Smooth muscle cell (in vitro differentiated cells): ENCODE results near the gene SPAM1. TPM values are rescaled to one million over a fixed set of nuclear protein-coding genes. Genes with fewer than 3 reads are reported as not detected.

Experiments used
- DNase-seq: peaks from one replicate; lab custom pipeline; 2025; ENCODE audit not compliant: unreplicated experiment; lab: John Stamatoyannopoulos, UW
- H2AFZ ChIP-seq: fragments of 200-600 bp; sonication (generic); 2 replicates; pipeline ENCODE4 v1.6.0; 2016; ENCODE audit warnings: antibody characterized with exemption, low read depth, mild to moderate bottlenecking
- H3F3A ChIP-seq: fragments of 200-600 bp; sonication (generic); 2 replicates; pipeline ENCODE4 v1.6.0; 2017; ENCODE audit warnings: antibody characterized with exemption, low read depth
- H3K27ac ChIP-seq: fragments of 200-600 bp; sonication (generic); 2 replicates; pipeline ENCODE4 v1.5.1; 2016; ENCODE audit warnings: low read depth, mild to moderate bottlenecking
- H3K27me3 ChIP-seq: fragments of 200-600 bp; sonication (generic); 2 replicates; pipeline ENCODE4 v1.6.1; 2016; ENCODE audit warnings: low read depth, mild to moderate bottlenecking
- H3K36me3 ChIP-seq: fragments of 200-600 bp; sonication (generic); 2 replicates; pipeline ENCODE4 v1.5.1; 2016; ENCODE audit warnings: low read depth
- H3K4me1 ChIP-seq: fragments of 200-600 bp; sonication (generic); 2 replicates; pipeline ENCODE4 v1.5.1; 2016; ENCODE audit warnings: low read depth
- H3K4me2 ChIP-seq: fragments of 200-600 bp; sonication (generic); 2 replicates; pipeline ENCODE4 v1.6.0; 2016; ENCODE audit warnings: mild to moderate bottlenecking
- H3K4me3 ChIP-seq: fragments of 200-600 bp; sonication (generic); 2 replicates; pipeline ENCODE4 v1.5.1; 2016; ENCODE audit warnings: mild to moderate bottlenecking
- H3K79me2 ChIP-seq: fragments of 200-600 bp; sonication (generic); 2 replicates; pipeline ENCODE4 v1.6.0; 2016; ENCODE audit warnings: low read depth, mild to moderate bottlenecking
- H3K9ac ChIP-seq: fragments of 200-600 bp; sonication (generic); 2 replicates; pipeline ENCODE4 v1.6.0; 2016; ENCODE audit warnings: low read depth
- H3K9me3 ChIP-seq: fragments of 200-600 bp; sonication (generic); replicated peaks from 2 replicates; pipeline ENCODE4 v1.5.1; 2016; ENCODE audit warnings: low read depth
- H4K20me1 ChIP-seq: fragments of 200-600 bp; sonication (generic); 2 replicates; pipeline ENCODE4 v1.6.0; 2016; ENCODE audit warnings: low read depth
- CTCF ChIP-seq: fragments of 200-600 bp; sonication (generic); IDR thresholded peaks from 2 replicates; pipeline ENCODE4 v1.5.1; 2017; ENCODE audit warnings: borderline replicate concordance, mild to moderate bottlenecking, antibody characterized with exemption; ENCODE audit not compliant: insufficient read depth, poor library complexity, severe bottlenecking
- WGBS: methylation state at CpG from one replicate; pipeline ENCODE4 v1.1.7; 2016; ENCODE audit warnings: low lambda C conversion rate; 5-methylcytosine and 5-hydroxymethylcytosine counted together
- polyA plus RNA-seq: library from polyadenylated mRNA; unstranded; fragments of >200 nt; fragmentation: Nextera tagmentation; extraction: Ambion mirVana; gene quantifications from 2 replicates; pipeline ENCODE4 v1.2.1, GENCODE V29; 2016
- total RNA-seq: library from RNA; depleted of rRNA; stranded (reverse); fragments of >200 nt; gene quantifications from 2 replicates; pipeline ENCODE4 v1.2.3, GENCODE V29; 2014

The SPAM1 gene
- total and polyA plus RNA-seq, 2 experiments from 2014 or later, result not detected

GRCh38 chr7:123917878-123918277 is 7.2 kb upstream of the SPAM1 start:
- Histone ChIP-seq H3K9me3 (no peaks in the 10 kb centered on the region), H3K4me3 (no peak overlapping the region), H3F3A (no peaks in the 10 kb centered on the region), H3K36me3 (no peaks in the 10 kb centered on the region), H3K4me1 (no peaks in the 10 kb centered on the region), H2AFZ (no peak overlapping the region), H4K20me1 (no peaks in the 10 kb centered on the region), H3K9ac (no peak overlapping the region), H3K27ac (no peak overlapping the region), H3K4me2 (no peak overlapping the region), H3K79me2 (no peaks in the 10 kb centered on the region), H3K27me3 (no peaks in the 10 kb centered on the region)
- DNase-seq, result no peak
- no peak for TF ChIP-seq CTCF
- WGBS, result 98% methylated on average over 12 of the region's 12 CpGs

- no peak overlapping the region for H3K4me3 ChIP-seq
- H3K4me1 ChIP-seq, result no peaks in the 10 kb centered on the region
- no peaks in the 10 kb centered on the region for H3K79me2 ChIP-seq
- no peaks in the 10 kb centered on the region for H3K36me3 ChIP-seq
- no peaks in the 10 kb centered on the region for H3K27me3 ChIP-seq
- H3K9ac ChIP-seq, result no peak overlapping the region
- H3K27ac ChIP-seq, result no peak overlapping the region
- no peaks in the 10 kb centered on the region for H3F3A ChIP-seq
- DNase-seq, result no peak
- no peak overlapping the region for H3K4me2 ChIP-seq
- 96% methylated on average over 8 of the region's 8 CpGs for WGBS
- no peaks in the 10 kb centered on the region for H4K20me1 ChIP-seq
- H3K9me3 ChIP-seq, result no peaks in the 10 kb centered on the region
- no peak overlapping the region for H2AFZ ChIP-seq
- TF ChIP-seq CTCF, result no peak
These were observed 6.7 kb upstream of the SPAM1 start for GRCh38 chr7:123918309-123918708.

- Histone ChIP-seq H3F3A (no peaks in the 10 kb centered on the region), H3K4me1 (no peaks in the 10 kb centered on the region), H3K27ac (no peak overlapping the region), H3K79me2 (no peaks in the 10 kb centered on the region), H3K9ac (no peak overlapping the region), H2AFZ (no peak overlapping the region), H4K20me1 (no peaks in the 10 kb centered on the region), H3K9me3 (no peaks in the 10 kb centered on the region), H3K4me3 (no peak overlapping the region), H3K27me3 (no peaks in the 10 kb centered on the region), H3K4me2 (no peak overlapping the region), H3K36me3 (no peaks in the 10 kb centered on the region)
- 93% methylated on average over 4 of the region's 4 CpGs for WGBS
- TF ChIP-seq CTCF, result no peak
- DNase-seq, result no peak
These were observed 1.4 kb upstream of the SPAM1 start for GRCh38 chr7:123923599-123923998.

GRCh38 chr7:123929107-123929506 is 4.1 kb downstream of the SPAM1 start:
- no peak for TF ChIP-seq CTCF

More at GRCh38 chr7:123929107-123929506, 4.1 kb downstream of the SPAM1 start:
- Histone ChIP-seq H2AFZ (peak overlapping the region; percentile 21), H3K79me2 (no peaks in the 10 kb centered on the region), H3K27me3 (no peaks in the 10 kb centered on the region), H3K4me1 (peaks cover 11% of the 10 kb centered on the region), H3K27ac (peak overlapping the region; percentile 70), H3K4me3 (no peak overlapping the region), H4K20me1 (no peaks in the 10 kb centered on the region), H3K36me3 (no peaks in the 10 kb centered on the region), H3F3A (no peaks in the 10 kb centered on the region), H3K9me3 (no peaks in the 10 kb centered on the region), H3K9ac (no peak overlapping the region), H3K4me2 (no peak overlapping the region)
- no peak for DNase-seq
